Adrenal gland (tissue), 12 donors: ENCODE measurements around the gene RELA. TPM values are rescaled to one million over a fixed set of nuclear protein-coding genes. Genes with fewer than 3 reads are reported as not detected.
A peak's percentile ranks its signal among the peaks of the same experiment; 100 is the strongest.

Experiments
- DNase-seq, 7 donors: peaks; one replicate each; pipeline ENCODE4 v3.0.0-alpha.2; 2019 to 2020
- H3K27ac ChIP-seq, 5 donors: fragments of 200-600 bp; sonication (generic) in 4 of 5; 1 replicate in 3 of 5; 2 replicates in 2 of 5; pipeline versions ENCODE4 v1.5.1 to v1.8.0; 2016 to 2020; ENCODE audit warnings: mild to moderate bottlenecking in 1 of 5
- H3K27me3 ChIP-seq: fragments of 200-600 bp; 2 replicates; pipeline ENCODE4 v1.8.0; 2021
- H3K36me3 ChIP-seq, 2 donors: fragments of 200-600 bp; replicated peaks in 1 of 2; 1 replicate in 1 of 2; 2 replicates in 1 of 2; pipeline versions ENCODE4 v1.5.1 to v1.8.0; 2018 to 2022
- H3K4me1 ChIP-seq, 2 donors: fragments of 200-600 bp; replicated peaks in 1 of 2; 1 replicate in 1 of 2; 2 replicates in 1 of 2; pipeline versions ENCODE4 v1.5.1 to v1.8.0; 2018 to 2021
- H3K4me3 ChIP-seq, 4 donors: fragments of 200-600 bp; sonication (generic) in 3 of 4; one replicate each; pipeline ENCODE4 v1.5.1; 2016 to 2018
- H3K9me3 ChIP-seq, 3 donors: fragments of 200-600 bp; sonication (generic) in 1 of 3; replicated peaks in 1 of 3; 1 replicate in 2 of 3; 2 replicates in 1 of 3; pipeline versions ENCODE4 v1.5.1 to v1.8.0; 2016 to 2021
- POLR2A ChIP-seq, 2 donors: fragments of 450-650 bp; IDR thresholded peaks; one replicate each; pipeline ENCODE4 v1.6.1; 2017; ENCODE audit warnings: antibody characterized with exemption in 2 of 2, mild to moderate bottlenecking in 2 of 2, moderate library complexity in 1 of 2
- WGBS, 4 donors: extraction: QIAGEN DNeasy Blood & Tissue Kit in 2 of 4; methylation state at CpG; one replicate each; pipeline versions ENCODE4 v1.1.5 to v1.1.7; 2013 to 2017; 5-methylcytosine and 5-hydroxymethylcytosine counted together
- intact Hi-C, 2 donors: fragments of 100-400 bp; cut with DNase I; formaldehyde crosslinking; loops; one replicate each; pipeline versions ENCODE4 v1.14.1 to v1.15.0; 2022 to 2023
- polyA plus RNA-seq, 3 donors: library from polyadenylated mRNA; stranded (reverse); fragments of 200-250 nt in 2 of 3; fragments of 350-450 nt in 1 of 3; fragmentation: Illumina TruSeq in 1 of 3; extraction: RNeasy Lipid Tissue Mini Kit (QIAGEN cat#74804) in 1 of 3; gene quantifications; one replicate each; pipeline ENCODE4 v1.2.3, GENCODE V29; 2013 to 2014
- total RNA-seq, 9 donors: library from RNA; depleted of rRNA in 4 of 9; stranded (reverse); fragments of >200 nt in 4 of 9; fragments of 120-200 nt in 1 of 9; fragmentation: NEBNext Ultra II Directional in 1 of 9; extraction: Animal tissue kit (Norgen Biotek cat#: 25700) in 1 of 9; gene quantifications; one replicate each; pipeline versions ENCODE4 v1.1.0 to v1.2.4, GENCODE V29; 2013 to 2023
- TF ChIP-seq, protein P1 (sequence below), 6 experiments: fragments of 450-650 bp in 4 of 6; fragments of 200-600 bp in 2 of 6; sonication (generic) in 1 of 6; IDR thresholded peaks; 1 replicate in 5 of 6; 2 replicates in 1 of 6; pipeline versions ENCODE4 v1.5.1 to v1.8.0; 2016 to 2021; ENCODE audit warnings: antibody characterized with exemption in 6 of 6, mild to moderate bottlenecking in 2 of 6, moderate library complexity in 1 of 6
- donor health status: healthy with polysubstance abuse.
- donor health status: Bipolar disorder and iron deficiency.
- donor health status: DM: yes; HTN: yes; CAD: no.
- donor health status: DM: no; HTN: no; CAD: no.
- donor health status: DM: no; HTN: no; CAD: no.
- donor health status: DM: yes; HTN: yes; CAD: no.

Gene RELA
- total and polyA plus RNA-seq, 12 donors = 19.3 to 76.2 (median 64.1) TPM

DNA sequence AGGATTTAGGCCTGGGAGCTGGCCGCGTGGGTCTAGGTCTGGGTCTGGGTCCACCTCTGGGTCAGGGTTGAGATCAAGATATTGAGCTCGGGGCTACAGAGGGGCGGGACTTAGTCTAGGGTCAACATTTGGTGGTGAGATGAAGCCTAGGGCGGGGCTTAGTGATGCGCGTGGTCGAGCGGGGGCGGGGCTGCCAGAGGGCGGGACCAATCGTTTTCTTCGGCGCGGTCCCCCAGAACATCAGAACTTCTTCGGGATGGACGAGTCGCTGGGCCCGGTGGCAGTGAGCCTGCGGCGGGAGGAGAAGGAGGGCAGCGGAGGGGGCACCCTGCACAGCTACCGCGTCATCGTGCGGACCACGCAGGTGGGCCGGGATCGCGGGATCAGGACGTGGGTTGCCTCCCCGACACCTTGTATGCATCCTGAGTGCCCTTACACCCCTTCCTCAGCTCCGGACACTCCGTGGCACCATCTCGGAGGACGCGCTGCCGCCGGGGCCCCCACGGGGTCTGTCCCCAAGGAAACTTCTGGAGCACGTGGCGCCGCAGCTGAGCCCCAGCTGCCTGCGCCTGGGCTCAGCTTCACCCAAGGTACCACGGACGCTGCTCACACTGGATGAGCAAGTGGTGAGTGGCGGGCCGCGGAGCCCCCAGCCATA, 20.6 kb downstream of the RELA start:
- Histone ChIP-seq H3K4me3 (no peak overlapping the region), H3K27ac (no peak overlapping the region), H3K36me3 (peaks cover 0 to 15% of the 10 kb centered on the region in 2 donors), H3K27me3 (no peaks in the 10 kb centered on the region), H3K4me1 (peaks cover 21 to 43% of the 10 kb centered on the region in 2 donors), H3K9me3 (no peaks in the 10 kb centered on the region)
- no peak for TF ChIP-seq POLR2A (IDR thresholded peaks at IDR 0.05)
- TF ChIP-seq, protein P1, sequence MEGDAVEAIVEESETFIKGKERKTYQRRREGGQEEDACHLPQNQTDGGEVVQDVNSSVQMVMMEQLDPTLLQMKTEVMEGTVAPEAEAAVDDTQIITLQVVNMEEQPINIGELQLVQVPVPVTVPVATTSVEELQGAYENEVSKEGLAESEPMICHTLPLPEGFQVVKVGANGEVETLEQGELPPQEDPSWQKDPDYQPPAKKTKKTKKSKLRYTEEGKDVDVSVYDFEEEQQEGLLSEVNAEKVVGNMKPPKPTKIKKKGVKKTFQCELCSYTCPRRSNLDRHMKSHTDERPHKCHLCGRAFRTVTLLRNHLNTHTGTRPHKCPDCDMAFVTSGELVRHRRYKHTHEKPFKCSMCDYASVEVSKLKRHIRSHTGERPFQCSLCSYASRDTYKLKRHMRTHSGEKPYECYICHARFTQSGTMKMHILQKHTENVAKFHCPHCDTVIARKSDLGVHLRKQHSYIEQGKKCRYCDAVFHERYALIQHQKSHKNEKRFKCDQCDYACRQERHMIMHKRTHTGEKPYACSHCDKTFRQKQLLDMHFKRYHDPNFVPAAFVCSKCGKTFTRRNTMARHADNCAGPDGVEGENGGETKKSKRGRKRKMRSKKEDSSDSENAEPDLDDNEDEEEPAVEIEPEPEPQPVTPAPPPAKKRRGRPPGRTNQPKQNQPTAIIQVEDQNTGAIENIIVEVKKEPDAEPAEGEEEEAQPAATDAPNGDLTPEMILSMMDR (IDR thresholded peaks at IDR 0.05) = no peak
- no peak for DNase-seq
- intact Hi-C loops = no loop called here
- WGBS, 4 donors = 36 to 70% (median 59%) methylated on average over 21 to 49 of the region's 49 CpGs

DNA sequence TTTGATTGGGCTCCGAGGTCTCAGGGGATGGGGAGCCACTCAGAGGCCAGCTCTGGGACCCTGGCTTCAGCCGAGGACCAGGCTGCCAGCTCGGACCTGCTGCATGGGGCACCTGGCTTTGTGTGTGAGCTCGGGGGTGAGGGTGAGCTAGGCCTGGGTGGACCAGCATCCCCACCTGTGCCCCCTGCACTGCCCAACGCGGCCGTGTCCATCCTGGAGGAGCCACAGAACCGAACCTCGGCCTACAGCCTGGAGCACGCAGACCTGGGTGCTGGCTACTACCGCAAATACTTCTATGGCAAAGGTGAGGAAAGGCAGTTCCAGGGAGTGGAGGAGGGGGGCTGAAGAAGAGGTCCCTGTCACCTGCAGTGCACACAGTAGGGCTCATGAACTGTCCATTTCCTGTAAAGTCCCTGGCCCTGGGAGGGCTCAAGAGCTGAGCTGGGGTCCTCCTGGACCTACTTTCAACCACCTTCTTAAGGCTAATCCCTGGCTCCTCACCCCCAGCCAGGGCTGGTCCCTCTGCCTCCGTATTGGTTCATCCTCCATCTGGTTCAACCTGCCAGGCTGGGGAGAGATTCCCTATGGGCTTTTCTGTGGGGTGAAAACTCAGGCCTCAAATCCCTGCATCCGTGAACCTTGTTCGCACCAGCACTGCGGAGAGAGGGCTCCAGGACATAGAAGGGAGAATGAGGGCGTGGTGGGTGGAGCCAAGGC, 21.3 kb downstream of the RELA start:
- peaks cover 26 to 48% of the 10 kb centered on the region in 2 donors for H3K4me1 ChIP-seq
- intact Hi-C loops = no loop called here
- DNase-seq = no peak
- H3K36me3 ChIP-seq = peaks cover 0 to 19% of the 10 kb centered on the region in 2 donors
- no peaks in the 10 kb centered on the region for H3K9me3 ChIP-seq
- H3K4me3 ChIP-seq = peak overlapping the region in 1 of 4 donors; percentile 38
- WGBS, 4 donors = 71 to 84% (median 80%) methylated on average over 4 to 16 of the region's 16 CpGs
- TF ChIP-seq POLR2A (IDR thresholded peaks at IDR 0.05) = no peak
- TF ChIP-seq, protein P1 (IDR thresholded peaks at IDR 0.05) = no peak
- H3K27ac ChIP-seq = peak overlapping the region in 3 of 5 donors; percentile 11 to 94 (median 68)
- no peaks in the 10 kb centered on the region for H3K27me3 ChIP-seq

DNA sequence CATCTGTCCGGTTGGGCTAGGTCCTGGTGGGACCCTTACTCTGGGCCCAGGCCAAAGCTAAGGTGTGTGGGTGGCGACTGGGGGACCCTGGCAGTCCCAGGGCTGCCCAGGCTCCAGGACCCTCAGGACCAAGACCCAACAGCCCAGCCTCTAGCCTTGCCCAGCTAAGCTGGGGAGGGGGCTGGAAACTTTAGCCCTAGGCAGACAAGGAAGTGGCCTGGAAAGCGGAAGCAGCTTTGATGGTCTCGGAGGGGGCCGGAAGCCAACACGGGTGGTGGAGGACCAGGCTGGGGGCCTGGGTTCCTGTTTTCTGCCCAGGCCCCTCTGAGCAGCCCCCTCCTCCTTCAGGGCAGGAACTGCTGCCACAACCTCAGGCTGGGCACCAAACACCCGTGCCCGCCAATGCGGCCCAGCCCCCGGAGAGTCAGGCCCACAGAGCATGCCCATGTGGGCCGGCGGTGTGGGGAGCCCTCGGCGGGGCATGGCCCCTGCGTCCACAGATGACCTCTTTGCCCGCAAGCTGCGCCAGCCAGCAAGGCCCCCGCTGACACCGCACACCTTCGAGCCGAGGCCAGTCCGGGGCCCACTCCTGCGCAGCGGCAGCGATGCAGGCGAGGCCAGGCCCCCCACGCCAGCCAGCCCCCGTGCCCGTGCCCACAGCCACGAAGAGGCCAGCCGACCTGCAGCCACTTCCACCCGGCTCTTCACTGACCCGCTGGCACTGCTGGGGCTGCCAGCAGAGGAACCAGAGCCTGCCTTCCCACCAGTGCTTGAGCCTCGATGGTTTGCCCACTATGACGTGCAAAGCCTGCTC, 22.0 kb downstream of the RELA start:
- H3K36me3 ChIP-seq = peaks cover 0 to 26% of the 10 kb centered on the region in 2 donors
- no peaks in the 10 kb centered on the region for H3K9me3 ChIP-seq
- H3K4me1 ChIP-seq = peaks cover 26 to 48% of the 10 kb centered on the region in 2 donors
- intact Hi-C loops = no loop called here
- H3K27me3 ChIP-seq = no peaks in the 10 kb centered on the region
- H3K4me3 ChIP-seq = peak overlapping the region in 1 of 4 donors; percentile 38
- TF ChIP-seq, protein P1 (IDR thresholded peaks at IDR 0.05) = no peak
- TF ChIP-seq POLR2A (IDR thresholded peaks at IDR 0.05) = no peak
- 67 to 84% (median 71%) methylated on average over 11 to 35 of the region's 35 CpGs for WGBS, 4 donors
- DNase-seq = peak in 4 of 7 donors; percentile 62 to 79 (median 66)
- H3K27ac ChIP-seq = peak overlapping the region; percentile 24 to 94 (median 68)
